IPS DF 6.9 (cell line): ENCODE results near the gene KIF6.
"Not testable (repeated sequence)": the region's sequence is repeated elsewhere in the genome, so short reads cannot be mapped to it uniquely, and the experiment has no call there.

Source experiments
- DNase-seq: peaks from one replicate; pipeline ENCODE4 v3.0.0-alpha.2; 2013; ENCODE audit warnings: low read depth, low spot score
- H3K27ac ChIP-seq: one replicate; pipeline ENCODE4 v1.5.1; 2013; ENCODE audit warnings: low read length, control low read depth
- H3K27me3 ChIP-seq: 2 replicates; pipeline ENCODE4 v1.6.1; 2013; ENCODE audit warnings: mild to moderate bottlenecking, low read length; ENCODE audit not compliant: control insufficient read depth, insufficient read depth
- H3K36me3 ChIP-seq: 2 replicates; pipeline ENCODE4 v1.6.1; 2013; ENCODE audit warnings: low read length; ENCODE audit not compliant: control insufficient read depth, insufficient read depth
- H3K4me1 ChIP-seq: 2 replicates; pipeline ENCODE4 v1.6.1; 2013; ENCODE audit warnings: low read length; ENCODE audit not compliant: control insufficient read depth, insufficient read depth
- H3K4me3 ChIP-seq: 2 replicates; pipeline ENCODE4 v1.5.1; 2013; ENCODE audit warnings: mild to moderate bottlenecking, low read length
- H3K9me3 ChIP-seq: 2 replicates; pipeline ENCODE4 v1.6.1; 2013; ENCODE audit warnings: low read length, inconsistent platforms; ENCODE audit not compliant: control insufficient read depth, insufficient read depth
- WGBS: extraction: QIAGEN DNeasy Blood & Tissue Kit; methylation state at CpG from one replicate; pipeline ENCODE4 v1.1.7; 2013; ENCODE audit warnings: mixed read lengths, missing lambda C conversion rate; ENCODE audit not compliant: insufficient read length, insufficient coverage; 5-methylcytosine and 5-hydroxymethylcytosine counted together

The KIF6 gene

DNA sequence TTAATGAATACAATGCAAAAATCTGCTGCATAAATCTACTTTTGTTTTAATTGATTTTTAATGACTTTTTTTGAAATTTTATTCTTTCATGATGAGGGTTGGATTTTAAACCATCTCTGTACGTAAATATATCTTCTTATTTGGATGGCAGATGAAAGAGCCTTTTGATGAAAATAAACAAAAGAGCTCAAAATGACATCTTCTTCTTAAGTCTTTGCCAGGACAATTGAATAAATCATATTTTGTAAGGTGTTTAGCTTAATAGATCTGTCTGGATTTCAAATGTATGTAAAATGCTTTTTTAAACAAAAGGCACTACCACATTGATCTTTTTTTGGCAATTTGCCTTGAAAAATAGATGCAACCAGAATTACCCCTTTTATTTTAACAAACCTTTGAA is 39.3 kb downstream of the KIF6 start:
- Histone ChIP-seq H3K27ac (no peak overlapping the region), H3K36me3 (no peaks in the 10 kb centered on the region), H3K4me3 (no peak overlapping the region), H3K27me3 (no peaks in the 10 kb centered on the region), H3K4me1 (peaks cover 3% of the 10 kb centered on the region), H3K9me3 (no peaks in the 10 kb centered on the region)
- no CpG with 5 or more reads among the region's 1 CpG for WGBS
- DNase-seq = no peak

- H3K9me3 ChIP-seq = no peaks in the 10 kb centered on the region
- no peak overlapping the region for H3K4me3 ChIP-seq
- DNase-seq = no peak
- WGBS = no CpG with 5 or more reads among the region's 2 CpGs
- H3K36me3 ChIP-seq = no peaks in the 10 kb centered on the region
- no peak overlapping the region for H3K27ac ChIP-seq
- no peaks in the 10 kb centered on the region for H3K27me3 ChIP-seq
- H3K4me1 ChIP-seq = peaks cover 3% of the 10 kb centered on the region
Measured at GRCh38 chr6:39685489-39685826, 39.8 kb downstream of the KIF6 start.

- no peaks in the 10 kb centered on the region for H3K9me3 ChIP-seq
- H3K27ac ChIP-seq = no peak overlapping the region
- peaks cover 3% of the 10 kb centered on the region for H3K4me1 ChIP-seq
- no peaks in the 10 kb centered on the region for H3K36me3 ChIP-seq
- DNase-seq = no peak
- WGBS = no CpG with 5 or more reads among the region's 3 CpGs
- no peak overlapping the region for H3K4me3 ChIP-seq
- no peaks in the 10 kb centered on the region for H3K27me3 ChIP-seq
Measured at GRCh38 chr6:39684790-39685488, 40.3 kb downstream of the KIF6 start.

DNA sequence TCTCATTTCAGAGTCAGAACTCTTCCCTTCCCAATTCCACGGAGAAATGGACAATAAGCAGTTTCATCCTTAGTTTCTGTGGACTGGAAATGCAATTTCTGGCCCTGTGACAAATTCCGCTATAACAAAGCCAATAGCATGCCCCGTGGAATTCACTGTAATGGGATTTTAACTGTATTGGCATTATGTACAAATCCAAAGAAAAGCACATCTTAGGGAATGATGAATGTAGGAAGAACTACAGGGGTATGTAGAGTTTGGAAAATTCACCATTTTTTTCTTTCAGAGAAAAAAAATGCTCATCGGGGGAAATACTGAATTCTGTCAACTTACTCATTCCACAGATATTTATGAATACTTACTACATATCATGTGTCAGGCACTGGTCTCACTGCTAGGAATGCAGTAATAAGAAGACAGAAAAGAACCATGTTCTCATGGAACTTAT is 43.5 kb downstream of the KIF6 start:
- Histone ChIP-seq H3K4me3 (no peak overlapping the region), H3K9me3 (no peaks in the 10 kb centered on the region), H3K27ac (no peak overlapping the region), H3K36me3 (no peaks in the 10 kb centered on the region), H3K27me3 (no peaks in the 10 kb centered on the region), H3K4me1 (no peaks in the 10 kb centered on the region)
- DNase-seq = no peak
- no CpG with 5 or more reads among the region's 4 CpGs for WGBS

DNA sequence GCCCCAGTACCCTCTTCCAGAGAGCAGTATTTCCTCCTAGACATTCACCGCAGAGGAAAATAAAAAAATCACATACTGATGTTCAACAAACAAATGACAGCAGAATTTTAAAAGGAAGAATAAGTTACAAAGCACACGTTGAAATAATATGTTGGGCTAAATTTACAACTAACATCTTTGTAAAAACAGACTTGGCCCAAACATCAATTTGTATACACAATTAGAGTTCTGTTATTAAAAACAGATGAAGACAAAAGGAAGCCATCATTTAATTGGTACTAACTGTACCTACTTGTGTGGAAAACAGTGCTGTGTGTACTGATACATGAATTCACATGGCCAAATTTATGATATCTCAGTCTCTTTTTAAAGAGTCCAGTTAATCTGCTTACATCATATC is 46.3 kb downstream of the KIF6 start:
- no peaks in the 10 kb centered on the region for H3K9me3 ChIP-seq
- no peaks in the 10 kb centered on the region for H3K36me3 ChIP-seq
- no peak overlapping the region for H3K27ac ChIP-seq

GRCh38 chr6:39677318-39677717 is 47.9 kb downstream of the KIF6 start:
- H3K36me3 ChIP-seq, DNase-seq, H3K27ac ChIP-seq, H3K27me3 ChIP-seq, H3K9me3 ChIP-seq, H3K4me3 ChIP-seq, H3K4me1 ChIP-seq: not testable (repeated sequence)
- WGBS = no CpG with 5 or more reads among the region's 3 CpGs

More for the DNA sequence above, 46.3 kb downstream of the KIF6 start:
- Histone ChIP-seq H3K4me1 (no peaks in the 10 kb centered on the region), H3K4me3 (no peak overlapping the region), H3K27me3 (no peaks in the 10 kb centered on the region)
- no CpG with 5 or more reads among the region's 2 CpGs for WGBS
- DNase-seq = no peak

DNA sequence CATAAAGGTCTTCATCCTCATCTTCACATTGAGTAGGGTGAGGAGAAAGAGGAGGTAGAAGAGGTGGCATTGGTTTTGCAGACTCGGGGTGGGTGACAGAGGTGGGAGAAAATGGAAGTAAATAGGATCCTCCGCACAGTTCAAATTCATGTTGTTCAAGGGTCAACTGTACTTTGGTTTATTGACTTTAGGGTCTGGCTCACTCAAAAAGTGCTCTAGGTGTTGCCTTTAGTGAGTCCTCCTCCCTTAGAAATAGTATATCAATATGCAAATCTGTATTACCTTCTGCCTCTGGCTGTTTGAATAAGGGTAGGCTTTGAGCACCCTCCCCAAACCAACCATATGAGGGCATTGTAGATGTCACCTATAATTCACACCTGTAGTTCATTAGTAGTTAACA is 54.7 kb downstream of the KIF6 start:
- no peaks in the 10 kb centered on the region for H3K9me3 ChIP-seq
- no peak overlapping the region for H3K4me3 ChIP-seq
- no peak for DNase-seq
- no peak overlapping the region for H3K27ac ChIP-seq
- H3K36me3 ChIP-seq = no peaks in the 10 kb centered on the region
- no CpG with 5 or more reads among the region's 2 CpGs for WGBS
- H3K4me1 ChIP-seq = peaks cover 2% of the 10 kb centered on the region; the same call in 1 of the 2 replicates
- H3K27me3 ChIP-seq = no peaks in the 10 kb centered on the region

- H3K4me3 ChIP-seq = no peak overlapping the region
- no peaks in the 10 kb centered on the region for H3K9me3 ChIP-seq
- no peak overlapping the region for H3K27ac ChIP-seq
- peaks cover 2% of the 10 kb centered on the region; the same call in 1 of the 2 replicates for H3K4me1 ChIP-seq
- no CpG with 5 or more reads among the region's 5 CpGs for WGBS
- no peaks in the 10 kb centered on the region for H3K27me3 ChIP-seq
- no peaks in the 10 kb centered on the region for H3K36me3 ChIP-seq
- no peak for DNase-seq
Measured at GRCh38 chr6:39669973-39670342, 55.2 kb downstream of the KIF6 start.

- DNase-seq = no peak
- H3K9me3 ChIP-seq = no peaks in the 10 kb centered on the region
- WGBS = no CpG with 5 or more reads among the region's 8 CpGs
- H3K4me3 ChIP-seq = no peak overlapping the region
- no peak overlapping the region for H3K27ac ChIP-seq
- H3K36me3 ChIP-seq = no peaks in the 10 kb centered on the region
- peaks cover 2% of the 10 kb centered on the region; the same call in 1 of the 2 replicates for H3K4me1 ChIP-seq
- H3K27me3 ChIP-seq = no peaks in the 10 kb centered on the region
Measured at GRCh38 chr6:39669207-39669972, 55.8 kb downstream of the KIF6 start.

DNA sequence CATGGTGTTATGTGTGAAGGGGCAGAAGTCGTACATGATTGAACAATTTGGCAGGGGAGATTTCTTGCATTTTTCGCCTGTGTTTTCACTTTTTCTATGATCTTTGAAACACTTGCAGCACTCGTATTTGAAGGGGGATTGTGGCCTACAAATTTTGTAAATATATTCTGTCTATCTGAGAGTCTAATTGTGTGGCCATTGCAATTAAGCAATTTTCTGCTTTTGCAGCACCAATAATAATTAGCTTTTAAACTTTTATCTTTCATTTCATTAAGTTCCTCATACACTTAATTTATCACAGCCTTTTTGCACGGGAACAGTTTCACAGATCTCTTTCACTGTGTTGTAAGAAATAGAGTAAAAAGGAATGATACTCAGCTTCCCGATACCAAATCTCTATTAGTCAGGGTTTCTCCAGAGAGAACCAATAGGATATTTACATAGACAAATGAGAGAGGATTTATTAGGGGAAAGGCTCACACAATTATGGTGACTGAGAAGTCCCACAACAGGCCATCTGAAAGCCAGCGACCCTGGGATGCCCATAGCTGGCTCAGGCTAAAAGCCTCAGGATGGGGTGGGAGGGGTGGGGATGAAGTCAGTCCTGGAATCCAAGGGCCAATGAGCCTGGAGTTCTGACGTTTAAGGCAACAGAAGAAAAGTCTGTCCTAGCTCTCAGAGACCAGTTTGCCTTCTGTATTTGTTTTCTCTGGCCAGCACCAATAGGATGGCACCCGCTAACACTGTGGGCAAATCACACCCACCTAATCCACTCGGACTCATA is 58.3 kb downstream of the KIF6 start:
- no peaks in the 10 kb centered on the region for H3K27me3 ChIP-seq
- H3K9me3 ChIP-seq = no peaks in the 10 kb centered on the region
- DNase-seq = no peak
- H3K36me3 ChIP-seq = no peaks in the 10 kb centered on the region
- no peak overlapping the region for H3K4me3 ChIP-seq
- H3K4me1 ChIP-seq = peaks cover 2% of the 10 kb centered on the region; the same call in 1 of the 2 replicates
- WGBS = no CpG with 5 or more reads among the region's 9 CpGs
- H3K27ac ChIP-seq = no peak overlapping the region
